ENCODE data around the gene LGALS3BP.

LGALS3BP gene

GRCh38 chr17:78935419-78936323 is 44.1 kb downstream of the LGALS3BP start:
- no peaks in the 10 kb centered on the region for H3K27me3 ChIP-seq (ENCODE audit: insufficient read depth, poor library complexity, severe bottlenecking)
- TF ChIP-seq SPI1 (IDR thresholded peaks at IDR 0.05; ENCODE audit: borderline replicate concordance, low read depth) (no peak), POLR2AphosphoS5 (IDR thresholded peaks at IDR 0.05; ENCODE audit: low read depth) (no peak), GABPA (IDR thresholded peaks at IDR 0.05; ENCODE audit: low read depth) (no peak)
- TF ChIP-seq, protein P1, sequence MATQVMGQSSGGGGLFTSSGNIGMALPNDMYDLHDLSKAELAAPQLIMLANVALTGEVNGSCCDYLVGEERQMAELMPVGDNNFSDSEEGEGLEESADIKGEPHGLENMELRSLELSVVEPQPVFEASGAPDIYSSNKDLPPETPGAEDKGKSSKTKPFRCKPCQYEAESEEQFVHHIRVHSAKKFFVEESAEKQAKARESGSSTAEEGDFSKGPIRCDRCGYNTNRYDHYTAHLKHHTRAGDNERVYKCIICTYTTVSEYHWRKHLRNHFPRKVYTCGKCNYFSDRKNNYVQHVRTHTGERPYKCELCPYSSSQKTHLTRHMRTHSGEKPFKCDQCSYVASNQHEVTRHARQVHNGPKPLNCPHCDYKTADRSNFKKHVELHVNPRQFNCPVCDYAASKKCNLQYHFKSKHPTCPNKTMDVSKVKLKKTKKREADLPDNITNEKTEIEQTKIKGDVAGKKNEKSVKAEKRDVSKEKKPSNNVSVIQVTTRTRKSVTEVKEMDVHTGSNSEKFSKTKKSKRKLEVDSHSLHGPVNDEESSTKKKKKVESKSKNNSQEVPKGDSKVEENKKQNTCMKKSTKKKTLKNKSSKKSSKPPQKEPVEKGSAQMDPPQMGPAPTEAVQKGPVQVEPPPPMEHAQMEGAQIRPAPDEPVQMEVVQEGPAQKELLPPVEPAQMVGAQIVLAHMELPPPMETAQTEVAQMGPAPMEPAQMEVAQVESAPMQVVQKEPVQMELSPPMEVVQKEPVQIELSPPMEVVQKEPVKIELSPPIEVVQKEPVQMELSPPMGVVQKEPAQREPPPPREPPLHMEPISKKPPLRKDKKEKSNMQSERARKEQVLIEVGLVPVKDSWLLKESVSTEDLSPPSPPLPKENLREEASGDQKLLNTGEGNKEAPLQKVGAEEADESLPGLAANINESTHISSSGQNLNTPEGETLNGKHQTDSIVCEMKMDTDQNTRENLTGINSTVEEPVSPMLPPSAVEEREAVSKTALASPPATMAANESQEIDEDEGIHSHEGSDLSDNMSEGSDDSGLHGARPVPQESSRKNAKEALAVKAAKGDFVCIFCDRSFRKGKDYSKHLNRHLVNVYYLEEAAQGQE (IDR thresholded peaks at IDR 0.05; ENCODE audit: insufficient replicate concordance, low read depth): no peak
- no peak for DNase-seq (ENCODE audit: low read depth in 1 of 2, low spot score in 1 of 2)
- H3K27ac ChIP-seq (replicated peaks): no peak overlapping the region
- H3K4me3 ChIP-seq (replicated peaks; ENCODE audit: insufficient read depth, low read length): no peak overlapping the region

GRCh38 chr17:78934681-78935418 is 44.9 kb downstream of the LGALS3BP start:
- H3K27ac ChIP-seq (replicated peaks): no peak overlapping the region
- DNase-seq (ENCODE audit: low read depth in 1 of 2, low spot score in 1 of 2): no peak
- no peak overlapping the region for H3K4me3 ChIP-seq (replicated peaks; ENCODE audit: insufficient read depth, low read length)
- TF ChIP-seq, protein P1 (IDR thresholded peaks at IDR 0.05; ENCODE audit: insufficient replicate concordance, low read depth): no peak
- no peak for TF ChIP-seq GABPA (IDR thresholded peaks at IDR 0.05; ENCODE audit: low read depth)
- TF ChIP-seq POLR2AphosphoS5 (IDR thresholded peaks at IDR 0.05; ENCODE audit: low read depth): no peak
- TF ChIP-seq, protein P2, sequence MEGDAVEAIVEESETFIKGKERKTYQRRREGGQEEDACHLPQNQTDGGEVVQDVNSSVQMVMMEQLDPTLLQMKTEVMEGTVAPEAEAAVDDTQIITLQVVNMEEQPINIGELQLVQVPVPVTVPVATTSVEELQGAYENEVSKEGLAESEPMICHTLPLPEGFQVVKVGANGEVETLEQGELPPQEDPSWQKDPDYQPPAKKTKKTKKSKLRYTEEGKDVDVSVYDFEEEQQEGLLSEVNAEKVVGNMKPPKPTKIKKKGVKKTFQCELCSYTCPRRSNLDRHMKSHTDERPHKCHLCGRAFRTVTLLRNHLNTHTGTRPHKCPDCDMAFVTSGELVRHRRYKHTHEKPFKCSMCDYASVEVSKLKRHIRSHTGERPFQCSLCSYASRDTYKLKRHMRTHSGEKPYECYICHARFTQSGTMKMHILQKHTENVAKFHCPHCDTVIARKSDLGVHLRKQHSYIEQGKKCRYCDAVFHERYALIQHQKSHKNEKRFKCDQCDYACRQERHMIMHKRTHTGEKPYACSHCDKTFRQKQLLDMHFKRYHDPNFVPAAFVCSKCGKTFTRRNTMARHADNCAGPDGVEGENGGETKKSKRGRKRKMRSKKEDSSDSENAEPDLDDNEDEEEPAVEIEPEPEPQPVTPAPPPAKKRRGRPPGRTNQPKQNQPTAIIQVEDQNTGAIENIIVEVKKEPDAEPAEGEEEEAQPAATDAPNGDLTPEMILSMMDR (IDR thresholded peaks at IDR 0.05; ENCODE audit: insufficient read depth, low read length): no peak
- TF ChIP-seq SPI1 (IDR thresholded peaks at IDR 0.05; ENCODE audit: borderline replicate concordance, low read depth): no peak
- H3K27me3 ChIP-seq (ENCODE audit: insufficient read depth, poor library complexity, severe bottlenecking): no peaks in the 10 kb centered on the region

DNA sequence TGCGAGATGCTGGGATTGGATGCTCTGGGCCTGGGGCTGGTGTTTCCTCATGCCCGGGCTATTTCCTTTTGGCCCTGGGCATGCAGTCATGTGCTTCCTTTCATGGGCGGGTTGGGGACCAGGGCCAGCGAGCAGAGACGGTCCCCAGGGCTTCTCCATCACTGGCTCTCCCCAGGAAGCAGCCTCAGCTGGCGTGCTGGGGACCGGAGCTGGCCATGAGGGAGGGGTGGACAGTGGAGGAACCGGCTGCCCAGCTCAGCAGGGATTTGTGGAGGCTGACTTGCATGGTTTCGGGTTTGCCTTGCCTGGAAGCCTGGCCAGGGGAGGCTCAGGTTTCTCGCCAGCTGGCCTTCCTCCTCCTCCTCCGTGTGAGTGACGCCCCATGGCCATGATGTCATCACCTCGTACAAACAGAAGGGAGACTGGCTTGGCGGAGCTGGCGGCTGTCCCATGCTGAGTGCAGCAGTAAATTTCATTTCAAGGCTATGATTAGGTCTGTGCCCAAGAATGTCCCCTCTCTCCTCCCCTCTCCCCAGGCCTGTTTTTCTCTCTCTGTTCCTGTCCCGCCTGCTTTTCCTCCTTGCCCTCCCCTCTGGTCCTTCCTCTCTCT is 45.7 kb downstream of the LGALS3BP start:
- H3K27me3 ChIP-seq (ENCODE audit: insufficient read depth, poor library complexity, severe bottlenecking): no peaks in the 10 kb centered on the region
- no peak overlapping the region for H3K27ac ChIP-seq (replicated peaks)
- no peak for DNase-seq (ENCODE audit: low read depth in 1 of 2, low spot score in 1 of 2)
- no peak overlapping the region for H3K4me3 ChIP-seq (replicated peaks; ENCODE audit: insufficient read depth, low read length)
- TF ChIP-seq GABPA (IDR thresholded peaks at IDR 0.05; ENCODE audit: low read depth) (no peak), POLR2AphosphoS5 (IDR thresholded peaks at IDR 0.05; ENCODE audit: low read depth) (no peak)
- TF ChIP-seq, protein P2 (IDR thresholded peaks at IDR 0.05; ENCODE audit: insufficient read depth, low read length): no peak
- TF ChIP-seq, protein P1 (IDR thresholded peaks at IDR 0.05; ENCODE audit: insufficient replicate concordance, low read depth): no peak

Measured in HL-60 (cell line).